K562 (cell line): Measurements from ENCODE around the gene OR4E2. TPM values are rescaled to one million over a fixed set of nuclear protein-coding genes. Genes with fewer than 3 reads are reported as not detected.

ENCODE experiments used
- ATAC-seq: fragments of 200-7000 bp; cut with Tn5 transposase; 3 replicates; pipeline ENCODE4 v1.9.1; 2020; ENCODE audit warnings: moderate library complexity
- BruUV-seq: library from RNA; stranded (reverse); fragments of 400-500 nt; replicated peaks from 2 replicates; lab custom pipeline; 2021; lab: Mats Ljungman, UMichigan
- CTCF ChIA-PET: fragments of 300-600 bp; formaldehyde crosslinking; extraction: SDS; loops from one replicate; lab custom pipeline; 2021; ENCODE audit warnings: low intra/inter-chr PET ratio; lab: Yijun Ruan, JAX
- POLR2A ChIA-PET: fragments of 300-600, 350-650 bp; sonication (Branson Sonifier 250); formaldehyde crosslinking; extraction: SDS; loops from one replicate; lab custom pipeline; 2021; ENCODE audit warnings: antibody characterized with exemption, inconsistent platforms; lab: Yijun Ruan, JAX
- DNase-seq, 4 experiments: peaks; one replicate each; pipeline versions ENCODE4 v3.0.0 to v3.0.0-alpha.2; 2011 to 2018; ENCODE audit warnings: low spot score in 3 of 4, mixed read lengths in 3 of 4; ENCODE audit errors: extremely low read depth in 1 of 4
- FAIRE-seq: peaks from 2 replicates; lab custom pipeline; 2011; peaks lifted over from hg19 to GRCh38; lab: Jason Lieb, UNC
- H2AFZ ChIP-seq: 2 replicates; pipeline ENCODE4 v1.6.0; 2011; ENCODE audit warnings: low read depth, low read length, control low read depth, inconsistent platforms
- H3K27ac ChIP-seq: fragments of 200-600 bp; 3 replicates; pipeline ENCODE4 v1.8.0; 2011; ENCODE audit warnings: low read depth, mild to moderate bottlenecking, control low read depth, inconsistent platforms, low read length, moderate library complexity, mixed read lengths; ENCODE audit errors: extremely low read depth
- H3K27me3 ChIP-seq, 2 experiments: fragments of 300-600 bp in 1 of 2; 2 replicates in 1 of 2; 3 replicates in 1 of 2; pipeline versions ENCODE4 v1.6.0 to v1.8.0; 2011; ENCODE audit warnings: inconsistent platforms in 2 of 2, low read length in 2 of 2, mild to moderate bottlenecking in 1 of 2, mixed read lengths in 1 of 2, moderate library complexity in 1 of 2; ENCODE audit not compliant: control insufficient read depth in 2 of 2, insufficient read depth in 2 of 2
- H3K36me3 ChIP-seq: fragments of 300-600 bp; 3 replicates; pipeline ENCODE4 v1.8.0; 2011; ENCODE audit warnings: mild to moderate bottlenecking, low read length, inconsistent platforms; ENCODE audit not compliant: control insufficient read depth, insufficient read depth
- H3K4me1 ChIP-seq, 2 experiments: fragments of 200-600 bp in 1 of 2; replicated peaks in 1 of 2; 2 replicates in 1 of 2; 3 replicates in 1 of 2; pipeline versions ENCODE4 v1.5.1 to v1.8.0; 2011; ENCODE audit warnings: inconsistent platforms in 2 of 2, low read length in 2 of 2, mild to moderate bottlenecking in 1 of 2, mixed read lengths in 1 of 2, moderate library complexity in 1 of 2; ENCODE audit not compliant: control insufficient read depth in 2 of 2, insufficient read depth in 2 of 2
- H3K4me2 ChIP-seq: 2 replicates; pipeline ENCODE4 v1.6.1; 2011; ENCODE audit warnings: low read length, control low read depth, inconsistent platforms, mixed read lengths; ENCODE audit not compliant: insufficient read depth
- H3K4me3 ChIP-seq: fragments of 200-600 bp; sonication (generic), shearing (Covaris generic); 2 replicates; pipeline ENCODE4 v1.5.1; 2016; ENCODE audit warnings: control low read depth, inconsistent platforms
- H3K79me2 ChIP-seq: fragments of 200-600 bp; 3 replicates; pipeline ENCODE4 v1.8.0; 2011; ENCODE audit warnings: low read length, inconsistent platforms; ENCODE audit not compliant: control insufficient read depth, insufficient read depth
- H3K9ac ChIP-seq, 2 experiments: 2 replicates each; pipeline versions ENCODE4 v1.6.0 to v1.6.1; 2011; ENCODE audit warnings: low read depth in 2 of 2, low read length in 2 of 2, control low read depth in 1 of 2, inconsistent platforms in 1 of 2, mild to moderate bottlenecking in 1 of 2, mixed read lengths in 1 of 2; ENCODE audit not compliant: insufficient read depth in 1 of 2
- H3K9me1 ChIP-seq: one replicate; pipeline ENCODE4 v1.6.0; 2011; ENCODE audit warnings: inconsistent platforms, mild to moderate bottlenecking, low read length, moderate library complexity; ENCODE audit not compliant: control insufficient read depth, insufficient read depth
- H3K9me3 ChIP-seq: replicated peaks from 2 replicates; pipeline ENCODE4 v1.5.1; 2011; ENCODE audit warnings: low read depth, low read length, inconsistent platforms; ENCODE audit not compliant: control insufficient read depth, insufficient read depth
- H4K20me1 ChIP-seq: replicated peaks from 2 replicates; pipeline ENCODE4 v1.6.1; 2011; ENCODE audit warnings: low read length, inconsistent platforms, mixed read lengths; ENCODE audit not compliant: control insufficient read depth, insufficient read depth
- MAFF ChIP-seq: IDR thresholded peaks from 2 replicates; pipeline ENCODE4 v1.6.1; 2012; ENCODE audit warnings: low read length, improper control_type of control experiment
- MAFK ChIP-seq: IDR thresholded peaks from 2 replicates; pipeline ENCODE4 v1.6.1; 2011; ENCODE audit warnings: low read length, improper control_type of control experiment
- MTF1 ChIP-seq: fragments of 250-450 bp; sonication (Bioruptor Pico); IDR thresholded peaks from 2 replicates; pipeline ENCODE4 v1.9.0; 2021; ENCODE audit warnings: moderate library complexity, mild to moderate bottlenecking, inconsistent platforms, borderline replicate concordance
- MXD1 ChIP-seq: fragments of 250-450 bp; sonication (Bioruptor Pico); IDR thresholded peaks from 2 replicates; pipeline ENCODE4 v1.8.0; 2021; ENCODE audit warnings: borderline replicate concordance, mild to moderate bottlenecking, moderate library complexity; ENCODE audit not compliant: poor library complexity, severe bottlenecking
- ZNF316 ChIP-seq: fragments of 450-650 bp; IDR thresholded peaks from 2 replicates; pipeline ENCODE4 v1.6.1; 2016
- WGBS: fragments of 100-300 bp; shearing (Covaris generic); methylation state at CpG from one replicate; pipeline ENCODE4 v1.1.6; 2016; ENCODE audit warnings: low coverage, mixed read lengths; ENCODE audit not compliant: insufficient coverage; ENCODE audit errors: missing lambda C conversion rate; 5-methylcytosine and 5-hydroxymethylcytosine counted together
- in situ Hi-C: fragments of 300-500 bp; cut with MboI; formaldehyde crosslinking; loops from 4 replicates; pipeline ENCODE4 v1.15.0; 2018; ENCODE audit warnings: inconsistent platforms, mixed read lengths
- intact Hi-C: fragments of 100-400 bp; cut with micrococcal nuclease; formaldehyde crosslinking; loops from 2 replicates; pipeline ENCODE4 v1.14.2; 2022
- polyA plus RNA-seq, 8 experiments: library from polyadenylated mRNA; depleted of rRNA in 4 of 8; stranded (reverse) in 5 of 8; unstranded in 3 of 8; fragments of >200 nt; fragmentation: Nextera tagmentation in 2 of 8; fragmentation: Illumina TruSeq in 1 of 8; extraction: Ambion mirVana in 2 of 8; extraction: Trizol in 1 of 8; gene quantifications; 2 replicates each; pipeline versions ENCODE4 v1.2.1 to v1.2.3, GENCODE V29; 2011 to 2014; ENCODE audit warnings: inconsistent platforms in 1 of 8, missing spikeins in 1 of 8
- total RNA-seq, 7 experiments: library from RNA; depleted of rRNA in 6 of 7; stranded (reverse); fragments of >200 nt in 6 of 7; fragmentation: Illumina TruSeq in 2 of 7; extraction: Trizol in 2 of 7; gene quantifications; 2 replicates each; pipeline versions ENCODE4 v1.2.1 to v1.2.3, GENCODE V29; 2011 to 2021; ENCODE audit warnings: low replicate concordance in 1 of 7
- TF ChIP-seq, protein P1 (sequence below): IDR thresholded peaks from 2 replicates; pipeline ENCODE4 v1.6.1; 2012; ENCODE audit warnings: low read depth, low read length, improper control_type of control experiment, borderline replicate concordance

OR4E2 gene
- total and polyA plus RNA-seq, 9 of the 15 experiments (the other 6 are each of a cell fraction or from before 2014, with no cell fraction given): not detected

- in situ Hi-C loops (no loop called here), intact Hi-C loops (no loop called here)
- no peaks in the 10 kb centered on the region for H4K20me1 ChIP-seq
- no peaks in the 10 kb centered on the region for H3K9me3 ChIP-seq
- H3K4me1 ChIP-seq: no peaks in the 10 kb centered on the region
- H2AFZ ChIP-seq: no peak overlapping the region
- ChIA-PET POLR2A (no interaction called here), CTCF (no interaction called here)
- TF ChIP-seq ZNF316 (peak; percentile 59), MAFF (peak; percentile 43), MXD1 (no peak), MAFK (peak; percentile 49), MTF1 (CRISPR knock-in tag) (no peak)
- TF ChIP-seq, protein P1, sequence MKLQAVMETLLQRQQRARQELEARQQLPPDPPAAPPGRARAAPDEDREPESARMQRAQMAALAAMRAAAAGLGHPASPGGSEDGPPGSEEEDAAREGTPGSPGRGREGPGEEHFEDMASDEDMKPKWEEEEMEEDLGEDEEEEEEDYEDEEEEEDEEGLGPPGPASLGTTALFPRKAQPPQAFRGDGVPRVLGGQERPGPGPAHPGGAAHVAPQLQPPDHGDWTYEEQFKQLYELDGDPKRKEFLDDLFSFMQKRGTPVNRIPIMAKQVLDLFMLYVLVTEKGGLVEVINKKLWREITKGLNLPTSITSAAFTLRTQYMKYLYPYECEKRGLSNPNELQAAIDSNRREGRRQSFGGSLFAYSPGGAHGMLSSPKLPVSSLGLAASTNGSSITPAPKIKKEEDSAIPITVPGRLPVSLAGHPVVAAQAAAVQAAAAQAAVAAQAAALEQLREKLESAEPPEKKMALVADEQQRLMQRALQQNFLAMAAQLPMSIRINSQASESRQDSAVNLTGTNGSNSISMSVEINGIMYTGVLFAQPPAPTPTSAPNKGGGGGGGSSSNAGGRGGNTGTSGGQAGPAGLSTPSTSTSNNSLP: no peak
- DNase-seq (no peak), ATAC-seq (no peak), FAIRE-seq (no peak)
- H3K4me2 ChIP-seq: no peak overlapping the region
- no peaks in the 10 kb centered on the region for H3K79me2 ChIP-seq
- no peaks in the 10 kb centered on the region for H3K9me1 ChIP-seq
- no peak overlapping the region for H3K27ac ChIP-seq
- no TSS peak for BruUV-seq
- peaks cover 0 to 5% of the 10 kb centered on the region in 2 experiments; a peak in 1 of 5 replicates for H3K27me3 ChIP-seq
- H3K36me3 ChIP-seq: no peaks in the 10 kb centered on the region
- H3K4me3 ChIP-seq: no peak overlapping the region
- H3K9ac ChIP-seq: no peak overlapping the region
- WGBS: 4% methylated on average over 4 of the region's 4 CpGs
Measured at GRCh38 chr14:21675566-21675965, 21.9 kb downstream of the OR4E2 start.
